HG03135 (cell line): ENCODE data around the gene PPP6R3.
"Not testable (repeated sequence)": the region's sequence is repeated elsewhere in the genome, so short reads cannot be mapped to it uniquely, and the experiment has no call there.

Source experiments
- ATAC-seq: cut with Tn5 transposase; IDR thresholded peaks from one replicate; pipeline ENCODE4 v1.9.1; 2021; ENCODE audit warnings: mild to moderate bottlenecking, moderate library complexity; ENCODE audit not compliant: unreplicated experiment

The PPP6R3 gene

GRCh38 chr11:68523033-68523432, 62.5 kb downstream of the PPP6R3 start:
- no peak for ATAC-seq

- ATAC-seq, result no peak
Measured at GRCh38 chr11:68523743-68524142, 63.2 kb downstream of the PPP6R3 start.

- ATAC-seq, result no peak
Measured at GRCh38 chr11:68524213-68524612, 63.7 kb downstream of the PPP6R3 start.

- no peak for ATAC-seq
Measured at GRCh38 chr11:68524681-68525080, 64.1 kb downstream of the PPP6R3 start.

GRCh38 chr11:68525336-68525735, 64.8 kb downstream of the PPP6R3 start:
- ATAC-seq, result no peak

- ATAC-seq, result no peak
Measured at GRCh38 chr11:68525930-68526329, 65.4 kb downstream of the PPP6R3 start.

GRCh38 chr11:68527585-68527984, 67.0 kb downstream of the PPP6R3 start:
- no peak for ATAC-seq

GRCh38 chr11:68528630-68529029, 68.1 kb downstream of the PPP6R3 start:
- ATAC-seq, result no peak

- ATAC-seq, result no peak
Measured at GRCh38 chr11:68531129-68531693, 70.7 kb downstream of the PPP6R3 start.

GRCh38 chr11:68532727-68533369, 72.3 kb downstream of the PPP6R3 start:
- no peak for ATAC-seq

GRCh38 chr11:68533945-68534344, 73.4 kb downstream of the PPP6R3 start:
- ATAC-seq, result no peak

GRCh38 chr11:68535098-68535497, 74.5 kb downstream of the PPP6R3 start:
- no peak for ATAC-seq

- no peak for ATAC-seq
Measured at GRCh38 chr11:68536706-68537105, 76.2 kb downstream of the PPP6R3 start.

GRCh38 chr11:68538025-68538424, 77.5 kb downstream of the PPP6R3 start:
- no peak for ATAC-seq

- ATAC-seq, result no peak
Measured at GRCh38 chr11:68539395-68539794, 78.8 kb downstream of the PPP6R3 start.

GRCh38 chr11:68540504-68540903, 80.0 kb downstream of the PPP6R3 start:
- not testable (repeated sequence) for ATAC-seq

GRCh38 chr11:68541116-68541515, 80.6 kb downstream of the PPP6R3 start:
- ATAC-seq, result no peak

- no peak for ATAC-seq
Measured at GRCh38 chr11:68541991-68542390, 81.4 kb downstream of the PPP6R3 start.

GRCh38 chr11:68542617-68543016, 82.1 kb downstream of the PPP6R3 start:
- ATAC-seq, result no peak

GRCh38 chr11:68543594-68543993, 83.0 kb downstream of the PPP6R3 start:
- ATAC-seq, result no peak

- ATAC-seq, result no peak
Measured at GRCh38 chr11:68545347-68545746, 84.8 kb downstream of the PPP6R3 start.

- no peak for ATAC-seq
Measured at GRCh38 chr11:68545796-68546195, 85.2 kb downstream of the PPP6R3 start.

GRCh38 chr11:68546555-68546954, 86.0 kb downstream of the PPP6R3 start:
- ATAC-seq, result no peak
